GM18909 (cell line): ENCODE results near the gene PPL.
"Not testable (repeated sequence)": the region's sequence is repeated elsewhere in the genome, so short reads cannot be mapped to it uniquely, and the experiment has no call there.

ENCODE experiments used
- ATAC-seq: cut with Tn5 transposase; IDR thresholded peaks from one replicate; pipeline ENCODE4 v1.9.1; 2021; ENCODE audit warnings: mild to moderate bottlenecking; ENCODE audit not compliant: unreplicated experiment, poor library complexity

The PPL gene

GRCh38 chr16:4913774-4914525 is 23.0 kb downstream of the PPL start:
- ATAC-seq = no peak

DNA sequence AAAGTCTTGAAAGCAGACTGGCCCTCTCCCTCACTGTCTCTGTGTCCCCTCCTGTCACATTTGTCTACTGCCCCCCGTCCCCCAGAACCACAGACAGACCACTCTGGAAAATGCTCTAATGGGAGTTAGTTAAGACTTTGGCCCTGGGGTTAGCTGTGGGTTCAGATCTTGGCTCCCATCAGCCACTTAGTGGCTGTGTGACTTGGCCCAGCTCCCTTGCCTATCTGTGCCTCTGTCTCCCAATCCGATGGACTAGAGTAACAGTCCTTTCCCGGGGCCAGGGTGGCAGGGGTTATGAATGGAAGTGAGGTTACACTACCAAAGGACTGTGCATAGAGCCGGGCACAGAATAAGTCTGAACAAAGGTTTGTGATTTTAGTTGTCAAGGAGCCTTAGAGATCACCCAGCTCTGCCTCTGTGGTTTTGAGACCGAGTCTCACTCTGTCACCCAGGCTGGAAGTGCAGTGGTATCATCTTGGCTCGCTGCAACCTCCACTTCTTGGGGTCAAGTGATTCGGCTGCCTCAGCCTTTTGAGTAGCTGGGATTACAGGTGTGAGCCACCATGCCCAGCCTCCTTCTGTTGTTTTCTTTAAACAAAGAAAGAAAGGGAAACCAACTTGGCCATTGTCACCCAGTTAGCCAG is 23.7 kb downstream of the PPL start:
- no peak for ATAC-seq

GRCh38 chr16:4911970-4912386 is 25.0 kb downstream of the PPL start:
- no peak for ATAC-seq

- ATAC-seq = no peak
Observed at GRCh38 chr16:4910828-4911227, 26.1 kb downstream of the PPL start.

GRCh38 chr16:4909825-4910224 is 27.1 kb downstream of the PPL start:
- no peak for ATAC-seq

GRCh38 chr16:4908854-4909401 is 28.0 kb downstream of the PPL start:
- no peak for ATAC-seq

- no peak for ATAC-seq
Observed at GRCh38 chr16:4904942-4905615, 31.9 kb downstream of the PPL start.

- no peak for ATAC-seq
Observed at GRCh38 chr16:4904108-4904941, 32.6 kb downstream of the PPL start.

- no peak for ATAC-seq
Observed at GRCh38 chr16:4902038-4902437, 34.9 kb downstream of the PPL start.

GRCh38 chr16:4900750-4901149 is 36.2 kb downstream of the PPL start:
- ATAC-seq = no peak

- no peak for ATAC-seq
Observed at GRCh38 chr16:4900036-4900435, 36.9 kb downstream of the PPL start.

GRCh38 chr16:4899474-4899846 is 37.5 kb downstream of the PPL start:
- no peak for ATAC-seq

- ATAC-seq = no peak
Observed at GRCh38 chr16:4898811-4899473, 38.0 kb downstream of the PPL start.

- no peak for ATAC-seq
Observed at GRCh38 chr16:4897328-4897727, 39.6 kb downstream of the PPL start.

DNA sequence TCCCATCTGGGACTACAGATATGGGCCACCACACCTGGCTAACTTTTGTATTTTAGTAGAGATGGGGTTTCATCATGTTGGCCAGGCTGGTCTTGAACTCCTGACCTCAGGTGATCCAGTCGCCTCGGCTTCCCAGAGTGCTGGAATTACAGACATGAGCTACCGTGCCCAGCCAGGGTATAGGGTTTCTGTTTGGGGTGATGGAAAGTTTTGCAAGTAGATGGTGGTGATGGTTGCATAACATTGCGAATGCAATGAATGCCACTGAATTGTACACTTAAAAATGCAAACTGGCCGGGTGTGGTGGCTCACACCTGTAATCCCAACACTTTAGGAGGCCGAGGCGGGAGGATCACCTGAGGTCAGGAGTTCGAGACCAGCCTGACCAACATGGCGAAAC is 40.2 kb downstream of the PPL start:
- not testable (repeated sequence) for ATAC-seq

DNA sequence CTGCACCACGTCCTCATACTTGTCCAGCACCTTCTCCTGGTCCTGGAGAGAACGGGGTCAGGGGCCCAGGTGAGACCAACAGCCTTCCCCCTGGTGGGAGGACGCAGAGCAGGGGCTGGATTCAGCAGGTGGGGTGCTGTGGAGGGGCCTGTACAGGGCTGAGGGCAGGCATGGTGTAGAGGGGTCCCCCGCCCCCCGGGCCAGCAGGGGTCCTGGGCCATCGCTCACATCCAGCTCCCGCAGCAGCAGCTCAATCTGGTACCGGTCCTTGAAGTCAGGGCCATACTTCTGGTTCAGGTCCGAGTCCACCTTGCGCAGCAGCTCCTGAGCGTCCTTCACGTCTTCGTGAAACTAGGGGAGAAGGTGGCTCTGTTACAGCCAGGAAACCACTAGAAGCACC is 41.6 kb downstream of the PPL start:
- no peak for ATAC-seq

DNA sequence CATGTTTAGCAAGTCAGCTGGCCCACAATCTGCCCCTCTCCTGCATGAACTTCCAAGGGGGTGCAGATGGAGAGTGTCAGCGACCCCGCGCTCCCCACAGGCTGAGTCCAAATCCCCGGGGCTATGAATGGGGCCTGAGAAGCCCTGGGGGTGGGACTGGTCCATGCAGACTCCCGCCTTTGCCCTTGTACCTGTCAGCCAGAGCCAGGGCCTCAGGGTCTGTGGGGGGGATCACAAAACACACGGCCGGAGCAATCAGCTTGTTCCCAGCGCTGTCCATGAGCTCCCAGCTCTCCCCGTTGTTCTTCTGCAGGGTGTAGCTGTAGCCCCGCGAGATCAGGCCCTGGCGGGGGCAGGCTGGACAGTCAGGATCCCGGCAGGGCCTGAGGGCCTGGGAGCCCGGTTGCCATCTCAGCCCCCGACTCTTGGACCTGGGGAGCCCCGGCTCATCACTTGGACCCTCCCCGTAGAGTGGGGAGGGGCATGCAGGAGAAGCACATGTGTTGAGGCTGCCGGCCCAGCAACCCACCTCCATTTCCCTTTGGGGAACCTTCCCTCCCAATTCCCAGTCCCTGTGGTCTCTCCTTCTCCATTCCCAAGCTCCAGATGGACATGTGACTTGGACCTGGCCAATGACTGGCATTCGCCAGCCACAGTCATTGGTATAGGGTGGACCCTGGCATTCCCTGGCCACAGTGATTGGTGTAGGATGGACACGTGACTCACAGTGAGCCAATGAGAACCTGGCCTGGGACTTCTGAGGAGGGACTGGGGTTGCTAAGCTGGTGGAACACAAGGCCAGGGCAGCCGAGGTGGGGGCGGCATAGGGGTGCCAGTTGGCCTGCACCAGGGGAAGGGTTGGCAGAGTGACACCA is 42.4 kb downstream of the PPL start:
- no peak for ATAC-seq

DNA sequence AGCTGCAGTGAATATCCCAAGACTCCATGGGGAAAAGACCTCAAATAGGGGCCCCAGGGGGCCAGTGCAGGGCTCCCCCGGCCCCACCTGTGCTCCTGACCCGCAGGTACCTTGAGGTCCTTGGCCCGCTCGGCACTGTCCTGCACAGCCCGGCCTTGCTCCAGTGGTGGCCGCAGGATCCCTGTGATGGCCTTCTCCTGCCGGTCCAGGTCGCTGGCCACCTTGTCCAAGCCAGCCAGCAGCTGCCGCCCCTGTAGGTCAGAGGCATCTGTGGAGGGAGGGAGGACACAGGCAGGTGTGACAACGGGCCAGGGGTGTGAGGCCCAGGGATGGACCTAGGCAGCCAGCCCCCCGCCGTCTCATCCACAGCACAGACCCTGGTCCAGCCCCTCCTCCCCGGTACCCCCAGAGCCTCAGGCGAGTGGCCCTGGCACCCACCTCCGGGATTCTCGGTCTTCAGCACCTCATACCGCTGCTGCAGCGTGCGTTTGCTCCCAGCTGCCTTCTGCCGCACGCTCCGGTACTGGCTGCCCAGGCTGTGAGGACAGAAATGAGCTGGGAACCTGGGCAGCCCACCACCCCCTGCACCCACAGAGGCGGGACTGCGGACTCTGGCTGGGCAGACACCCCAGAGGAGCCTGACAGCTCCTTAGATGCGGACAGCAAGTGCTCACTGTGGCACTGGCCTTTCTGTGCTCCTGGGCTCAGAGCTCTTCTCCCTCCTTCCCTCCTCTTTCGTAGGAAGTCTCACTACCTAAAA is 43.7 kb downstream of the PPL start:
- no peak for ATAC-seq
